CD14-positive monocyte (primary cell): ENCODE results near the gene NOC2L. TPM values are rescaled to one million over a fixed set of nuclear protein-coding genes. Genes with fewer than 3 reads are reported as not detected.

Experiments
- DNase-seq, 3 donors: peaks; one replicate each; pipeline ENCODE4 v3.0.0-alpha.2; 2011 to 2022
- H2AFZ ChIP-seq: 2 replicates; pipeline ENCODE4 v1.6.0; 2012; ENCODE audit warnings: mild to moderate bottlenecking, low read depth, low read length, inconsistent platforms; ENCODE audit not compliant: insufficient read depth, poor library complexity, severe bottlenecking
- H3K27ac ChIP-seq, 2 donors: 1 replicate in 1 of 2; 2 replicates in 1 of 2; pipeline ENCODE4 v1.5.1; 2012 to 2013; ENCODE audit warnings: low read length in 2 of 2, control low read depth in 1 of 2, inconsistent platforms in 1 of 2, low read depth in 1 of 2, mild to moderate bottlenecking in 1 of 2
- H3K27me3 ChIP-seq, 2 donors: one replicate each; pipeline versions ENCODE4 v1.6.0 to v1.6.1; 2011 to 2013; ENCODE audit warnings: low read length in 2 of 2; ENCODE audit not compliant: control insufficient read depth in 2 of 2, insufficient read depth in 2 of 2
- H3K36me3 ChIP-seq, 2 donors: replicated peaks in 1 of 2; 1 replicate in 1 of 2; 2 replicates in 1 of 2; pipeline versions ENCODE4 v1.5.1 to v1.6.1; 2012 to 2013; ENCODE audit warnings: low read length in 2 of 2, control low read depth in 1 of 2, inconsistent platforms in 1 of 2, mild to moderate bottlenecking in 1 of 2; ENCODE audit not compliant: insufficient read depth in 2 of 2, control insufficient read depth in 1 of 2
- H3K4me1 ChIP-seq, 2 donors: 1 replicate in 1 of 2; 2 replicates in 1 of 2; pipeline versions ENCODE4 v1.5.1 to v1.6.1; 2012 to 2013; ENCODE audit warnings: low read length in 2 of 2, control low read depth in 1 of 2, inconsistent platforms in 1 of 2, mild to moderate bottlenecking in 1 of 2, moderate library complexity in 1 of 2; ENCODE audit not compliant: insufficient read depth in 2 of 2, control insufficient read depth in 1 of 2
- H3K4me2 ChIP-seq: replicated peaks from 2 replicates; pipeline ENCODE3; 2012; ENCODE audit warnings: low read length, moderate library complexity, mild to moderate bottlenecking; ENCODE audit not compliant: poor library complexity, severe bottlenecking; ENCODE audit errors: extremely low read depth
- H3K4me3 ChIP-seq, 3 experiments: fragments of 200-600 bp in 1 of 3; sonication (generic) in 1 of 3; replicated peaks in 1 of 3; 1 replicate in 2 of 3; 2 replicates in 1 of 3; pipeline ENCODE4 v1.5.1; 2011 to 2013; ENCODE audit warnings: low read length in 3 of 3, mild to moderate bottlenecking in 3 of 3, control low read depth in 2 of 3, low read depth in 2 of 3, inconsistent platforms in 1 of 3, moderate library complexity in 1 of 3
- H3K79me2 ChIP-seq: 2 replicates; pipeline ENCODE4 v1.6.0; 2012; ENCODE audit warnings: mild to moderate bottlenecking, control low read depth, inconsistent platforms, low read length, moderate library complexity; ENCODE audit not compliant: insufficient read depth
- H3K9ac ChIP-seq: 2 replicates; pipeline ENCODE4 v1.6.0; 2017; ENCODE audit warnings: low read length, mild to moderate bottlenecking; ENCODE audit not compliant: insufficient read depth, poor library complexity, severe bottlenecking
- H3K9me3 ChIP-seq, 2 donors: replicated peaks in 1 of 2; 1 replicate in 1 of 2; 2 replicates in 1 of 2; pipeline versions ENCODE4 v1.5.1 to v1.6.1; 2012 to 2013; ENCODE audit warnings: low read length in 2 of 2, control low read depth in 1 of 2; ENCODE audit not compliant: control insufficient read depth in 1 of 2, insufficient read depth in 1 of 2
- H4K20me1 ChIP-seq: 2 replicates; pipeline ENCODE4 v1.6.0; 2012; ENCODE audit warnings: mild to moderate bottlenecking, low read length, control low read depth, moderate library complexity; ENCODE audit not compliant: insufficient read depth
- H3K27ac Mint-ChIP-seq, 7 donors: one replicate each; pipeline ENCODE4 v1.8.0; 2020; ENCODE audit warnings: mild to moderate bottlenecking in 7 of 7, mixed read lengths in 7 of 7, moderate library complexity in 6 of 7, inconsistent platforms in 2 of 7
- H3K27me3 Mint-ChIP-seq, 3 donors: one replicate each; pipeline ENCODE4 v1.8.0; 2021 to 2022; ENCODE audit warnings: low read depth in 3 of 3, mild to moderate bottlenecking in 3 of 3, mixed read lengths in 3 of 3, moderate library complexity in 3 of 3, inconsistent platforms in 1 of 3
- H3K36me3 Mint-ChIP-seq, 2 donors: one replicate each; pipeline ENCODE4 v1.8.0; 2020; ENCODE audit warnings: mixed read lengths in 2 of 2, inconsistent platforms in 1 of 2, mild to moderate bottlenecking in 1 of 2
- H3K4me1 Mint-ChIP-seq: one replicate; pipeline ENCODE4 v1.8.0; 2020; ENCODE audit warnings: mild to moderate bottlenecking, mixed read lengths
- H3K4me3 Mint-ChIP-seq, 2 donors: one replicate each; pipeline ENCODE4 v1.8.0; 2020; ENCODE audit warnings: mild to moderate bottlenecking in 2 of 2, mixed read lengths in 2 of 2, moderate library complexity in 1 of 2
- H3K9me3 Mint-ChIP-seq, 7 donors: one replicate each; pipeline ENCODE4 v1.8.0; 2020 to 2022; ENCODE audit warnings: mixed read lengths in 7 of 7, mild to moderate bottlenecking in 6 of 7, moderate library complexity in 6 of 7, inconsistent platforms in 2 of 7
- WGBS: methylation state at CpG from one replicate; pipeline ENCODE4 v1.1.5; 2013; ENCODE audit warnings: missing lambda C conversion rate; ENCODE audit not compliant: insufficient coverage; 5-methylcytosine and 5-hydroxymethylcytosine counted together
- intact Hi-C, 2 donors: fragments of 100-400 bp; cut with micrococcal nuclease; formaldehyde crosslinking; loops; one replicate each; pipeline versions ENCODE4 v1.15.0 to v1.15.1; 2023
- polyA plus RNA-seq, 3 donors: library from polyadenylated mRNA; depleted of rRNA in 1 of 3; unstranded in 2 of 3; stranded (reverse) in 1 of 3; fragments of 300-500 nt in 2 of 3; fragments of >200 nt in 1 of 3; fragmentation: Illumina TruSeq in 2 of 3; gene quantifications; 1 replicate in 2 of 3; 2 replicates in 1 of 3; pipeline ENCODE4 v1.2.3, GENCODE V29; 2012 to 2021
- TF ChIP-seq, protein P1 (sequence below): fragments of 200-600 bp; IDR thresholded peaks from one replicate; pipeline ENCODE4 v1.8.0; 2022; ENCODE audit warnings: antibody characterized with exemption, mild to moderate bottlenecking

Gene NOC2L
- polyA plus RNA-seq, 3 donors = 34.5 to 47.9 (median 35.8) TPM

DNA sequence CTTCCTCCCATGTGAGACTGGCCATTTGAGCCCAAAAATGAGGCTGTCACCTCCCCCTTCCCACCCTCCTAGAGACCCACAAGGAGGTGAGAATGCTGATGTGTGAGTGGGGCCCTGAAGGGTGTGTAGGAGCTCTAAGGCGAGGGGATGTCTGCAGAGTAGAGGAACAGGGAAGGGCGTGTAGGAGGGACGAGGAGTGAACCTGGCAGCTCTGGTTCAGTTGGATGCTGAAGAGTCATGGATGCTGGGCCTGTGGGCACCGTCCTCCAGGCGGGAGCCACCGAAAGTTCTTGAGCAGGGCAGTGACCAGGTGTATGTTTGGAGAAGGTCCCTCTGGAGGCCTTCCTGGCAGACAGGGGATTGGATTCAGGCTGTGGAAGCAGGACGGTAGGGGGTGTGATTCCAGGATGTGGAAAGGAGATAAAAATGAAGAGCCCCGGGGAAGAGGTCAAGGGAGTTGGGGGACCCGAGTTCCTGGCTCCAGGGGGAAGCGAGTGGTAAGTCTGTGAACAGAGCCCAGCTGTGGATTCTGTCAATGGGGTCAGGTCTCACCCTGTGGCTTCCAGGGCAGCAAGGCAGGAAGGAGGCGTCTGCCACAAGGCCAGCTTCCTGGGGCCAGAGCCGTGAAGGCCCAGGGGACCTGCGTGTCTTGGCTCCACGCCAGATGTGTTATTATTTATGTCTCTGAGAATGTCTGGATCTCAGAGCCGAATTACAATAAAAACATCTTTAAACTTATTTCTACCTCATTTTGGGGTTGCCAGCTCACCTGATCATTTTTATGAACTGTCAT, 27.5 kb downstream of the NOC2L start:
- Mint-ChIP-seq H3K27me3 (peaks cover 30 to 69% (median 41%) of the 10 kb centered on the region in 3 donors), H3K9me3 (peaks cover 0 to 6% (median 0%) of the 10 kb centered on the region in 7 donors), H3K4me1 (no peaks in the 10 kb centered on the region), H3K36me3 (no peaks in the 10 kb centered on the region), H3K27ac (no peak overlapping the region), H3K4me3 (no peak overlapping the region)
- Histone ChIP-seq H3K27ac (no peak overlapping the region), H3K9me3 (no peaks in the 10 kb centered on the region), H3K9ac (no peak overlapping the region), H4K20me1 (no peaks in the 10 kb centered on the region), H3K4me3 (no peak overlapping the region), H3K36me3 (no peaks in the 10 kb centered on the region), H3K27me3 (peaks cover 11 to 47% of the 10 kb centered on the region in 2 donors), H3K4me2 (no peak overlapping the region), H3K4me1 (no peaks in the 10 kb centered on the region), H3K79me2 (no peaks in the 10 kb centered on the region), H2AFZ (no peak overlapping the region)
- no peak for DNase-seq
- TF ChIP-seq, protein P1, sequence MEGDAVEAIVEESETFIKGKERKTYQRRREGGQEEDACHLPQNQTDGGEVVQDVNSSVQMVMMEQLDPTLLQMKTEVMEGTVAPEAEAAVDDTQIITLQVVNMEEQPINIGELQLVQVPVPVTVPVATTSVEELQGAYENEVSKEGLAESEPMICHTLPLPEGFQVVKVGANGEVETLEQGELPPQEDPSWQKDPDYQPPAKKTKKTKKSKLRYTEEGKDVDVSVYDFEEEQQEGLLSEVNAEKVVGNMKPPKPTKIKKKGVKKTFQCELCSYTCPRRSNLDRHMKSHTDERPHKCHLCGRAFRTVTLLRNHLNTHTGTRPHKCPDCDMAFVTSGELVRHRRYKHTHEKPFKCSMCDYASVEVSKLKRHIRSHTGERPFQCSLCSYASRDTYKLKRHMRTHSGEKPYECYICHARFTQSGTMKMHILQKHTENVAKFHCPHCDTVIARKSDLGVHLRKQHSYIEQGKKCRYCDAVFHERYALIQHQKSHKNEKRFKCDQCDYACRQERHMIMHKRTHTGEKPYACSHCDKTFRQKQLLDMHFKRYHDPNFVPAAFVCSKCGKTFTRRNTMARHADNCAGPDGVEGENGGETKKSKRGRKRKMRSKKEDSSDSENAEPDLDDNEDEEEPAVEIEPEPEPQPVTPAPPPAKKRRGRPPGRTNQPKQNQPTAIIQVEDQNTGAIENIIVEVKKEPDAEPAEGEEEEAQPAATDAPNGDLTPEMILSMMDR = no peak
- intact Hi-C loops = no loop called here
- WGBS = 72% methylated on average over 11 of the region's 15 CpGs

DNA sequence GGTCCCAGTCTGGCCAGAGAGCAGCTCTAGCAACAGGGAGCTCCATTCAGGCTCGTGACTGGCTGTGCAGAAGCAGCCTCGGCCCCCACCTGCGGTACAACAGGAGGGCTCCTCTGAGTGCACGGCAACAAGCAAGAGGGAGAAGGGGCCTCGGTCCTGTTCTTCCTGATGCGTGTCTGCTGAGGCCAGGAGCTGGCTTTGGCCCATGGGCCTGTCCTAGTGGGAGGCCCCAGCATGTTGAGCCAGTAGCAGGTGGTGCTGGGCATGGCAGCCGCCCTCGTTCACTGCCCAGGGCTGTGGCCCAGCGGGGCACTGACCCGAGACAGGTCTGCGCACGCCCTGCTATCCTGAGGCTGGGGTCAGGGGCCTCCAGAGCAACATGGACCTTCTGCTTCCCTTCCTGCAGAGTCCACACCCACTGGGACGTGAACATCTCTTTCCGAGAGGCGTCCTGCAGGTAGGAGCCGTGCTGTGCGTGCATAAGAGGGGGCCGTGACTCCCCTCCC, 28.4 kb downstream of the NOC2L start:
- no peak overlapping the region for H3K4me3 ChIP-seq
- H3K4me1 ChIP-seq = no peaks in the 10 kb centered on the region
- Mint-ChIP-seq H3K36me3 (no peaks in the 10 kb centered on the region), H3K4me3 (no peak overlapping the region), H3K27me3 (peaks cover 38 to 71% (median 43%) of the 10 kb centered on the region in 3 donors), H3K4me1 (peaks cover 2% of the 10 kb centered on the region), H3K27ac (no peak overlapping the region), H3K9me3 (peaks cover 0 to 6% (median 2%) of the 10 kb centered on the region in 7 donors)
- H3K27ac ChIP-seq = no peak overlapping the region
- TF ChIP-seq, protein P1 = no peak
- no peak for DNase-seq
- H3K36me3 ChIP-seq = no peaks in the 10 kb centered on the region
- H4K20me1 ChIP-seq = no peaks in the 10 kb centered on the region
- no peak overlapping the region for H3K4me2 ChIP-seq
- intact Hi-C loops = no loop called here
- H3K9me3 ChIP-seq = no peaks in the 10 kb centered on the region
- H3K79me2 ChIP-seq = no peaks in the 10 kb centered on the region
- 86% methylated on average over 12 of the region's 18 CpGs for WGBS
- peaks cover 12 to 48% of the 10 kb centered on the region in 2 donors for H3K27me3 ChIP-seq
- no peak overlapping the region for H2AFZ ChIP-seq
- no peak overlapping the region for H3K9ac ChIP-seq
